K562 (cell line): ENCODE data around the gene U2SURP. TPM values are rescaled to one million over a fixed set of nuclear protein-coding genes. Genes with fewer than 3 reads are reported as not detected.

ENCODE experiments used
- CBX5 ChIP-seq: IDR thresholded peaks from 2 replicates; pipeline ENCODE4 v1.6.1; 2014; ENCODE audit warnings: low read depth, borderline replicate concordance
- ILK ChIP-seq: fragments of 450-650 bp; IDR thresholded peaks from 2 replicates; pipeline ENCODE4 v1.6.1; 2016; ENCODE audit warnings: missing genetic modification characterization, low read depth, mild to moderate bottlenecking, missing compliant biosample characterization, moderate library complexity, borderline replicate concordance
- RFX5 ChIP-seq: IDR thresholded peaks from 2 replicates; pipeline ENCODE4 v1.6.1; 2011; ENCODE audit warnings: low read depth, mild to moderate bottlenecking, improper control_type of control experiment, low read length
- TEAD4 ChIP-seq, 2 experiments: sonication (generic) in 1 of 2; formaldehyde crosslinking in 1 of 2; IDR thresholded peaks; 2 replicates each; pipeline versions ENCODE4 v1.6.1 to v1.8.0; 2012 to 2022; ENCODE audit warnings: borderline replicate concordance in 1 of 2, inconsistent platforms in 1 of 2, low read length in 1 of 2, mild to moderate bottlenecking in 1 of 2, missing genetic modification reagents in 1 of 2
- ZHX1 ChIP-seq: fragments of 150-350 bp; conservative IDR thresholded peaks from 2 replicates; pipeline ENCODE4 v1.6.1; 2014; ENCODE audit warnings: low read length
- ZNF280A ChIP-seq: fragments of 450-650 bp; IDR thresholded peaks from 2 replicates; pipeline ENCODE4 v1.6.1; 2018; ENCODE audit warnings: mild to moderate bottlenecking, low read depth; ENCODE audit not compliant: partially characterized antibody
- polyA plus RNA-seq, 8 experiments: library from polyadenylated mRNA; depleted of rRNA in 4 of 8; stranded (reverse) in 5 of 8; unstranded in 3 of 8; fragments of >200 nt; fragmentation: Nextera tagmentation in 2 of 8; fragmentation: Illumina TruSeq in 1 of 8; extraction: Ambion mirVana in 2 of 8; extraction: Trizol in 1 of 8; gene quantifications; 2 replicates each; pipeline versions ENCODE4 v1.2.1 to v1.2.3, GENCODE V29; 2011 to 2014; ENCODE audit warnings: inconsistent platforms in 1 of 8, missing spikeins in 1 of 8
- total RNA-seq, 7 experiments: library from RNA; depleted of rRNA in 6 of 7; stranded (reverse); fragments of >200 nt in 6 of 7; fragmentation: Illumina TruSeq in 2 of 7; extraction: Trizol in 2 of 7; gene quantifications; 2 replicates each; pipeline versions ENCODE4 v1.2.1 to v1.2.3, GENCODE V29; 2011 to 2021; ENCODE audit warnings: low replicate concordance in 1 of 7

The U2SURP gene
- total and polyA plus RNA-seq, 9 of the 15 experiments (the other 6 are each of a cell fraction or from before 2014, with no cell fraction given) = 128 to 322 (median 191) TPM

GRCh38 chr3:143095813-143096212 is 94.4 kb downstream of the U2SURP start (continued):
- TF ChIP-seq TEAD4 (IDR thresholded peaks at IDR 0.05; ENCODE audit: low read length) = no peak
- no peak for TF ChIP-seq TEAD4 (CRISPR knock-in tag; IDR thresholded peaks at IDR 0.05; ENCODE audit: borderline replicate concordance)
- no peak for TF ChIP-seq RFX5
- TF ChIP-seq ILK (tag) = no peak
- peak; percentile 73; the same call in 1 of the 2 replicates for TF ChIP-seq CBX5
- peak; percentile 83 for TF ChIP-seq ZNF280A
- no peak for TF ChIP-seq ZHX1
